PC-3 (cell line): Measurements from ENCODE around the gene MT3. TPM values are rescaled to one million over a fixed set of nuclear protein-coding genes. Genes with fewer than 3 reads are reported as not detected.

ENCODE experiments used
- ATAC-seq: fragments of 200-7000 bp; cut with Tn5 transposase; 2 replicates; pipeline ENCODE4 v1.9.1; 2020; ENCODE audit warnings: mild to moderate bottlenecking, moderate library complexity
- BruUV-seq: library from RNA; stranded (reverse); fragments of 400-500 nt; replicated peaks from 2 replicates; lab custom pipeline; 2021; lab: Mats Ljungman, UMichigan
- CTCF ChIA-PET: fragments of 300-600 bp; sonication (Branson Sonifier 250); formaldehyde crosslinking; loops from one replicate; lab custom pipeline; 2022; ENCODE audit warnings: antibody characterized with exemption; lab: Charles Lee
- POLR2A ChIA-PET: fragments of 300-600 bp; sonication (Branson Sonifier 250); formaldehyde crosslinking; loops from one replicate; lab custom pipeline; 2022; ENCODE audit warnings: antibody characterized with exemption; ENCODE audit not compliant: unreplicated experiment; lab: Charles Lee
- DNase-seq: peaks from one replicate; pipeline ENCODE4 v3.0.0-alpha.2; 2015
- H2AFZ ChIP-seq: fragments of 300-600 bp; sonication (generic); 2 replicates; pipeline ENCODE4 v1.6.0; 2016; ENCODE audit warnings: antibody characterized with exemption, low read length
- H3F3A ChIP-seq: fragments of 300-600 bp; sonication (generic); one replicate; pipeline ENCODE4 v1.6.0; 2017; ENCODE audit warnings: antibody characterized with exemption, low read length, control low read depth, mild to moderate bottlenecking; ENCODE audit not compliant: unreplicated experiment
- H3K27ac ChIP-seq: fragments of 300-600 bp; sonication (generic); 2 replicates; pipeline ENCODE4 v1.5.1; 2016; ENCODE audit warnings: mild to moderate bottlenecking, low read length
- H3K27me3 ChIP-seq: fragments of 300-600 bp; sonication (generic); 2 replicates; pipeline ENCODE4 v1.6.1; 2016; ENCODE audit warnings: low read length, mixed read lengths
- H3K36me3 ChIP-seq: fragments of 300-600 bp; sonication (generic); 2 replicates; pipeline ENCODE4 v1.6.1; 2016; ENCODE audit warnings: low read depth, mixed run types, low read length, mixed read lengths
- H3K4me1 ChIP-seq: fragments of 300-600 bp; sonication (generic); 2 replicates; pipeline ENCODE4 v1.5.1; 2016; ENCODE audit warnings: low read length; ENCODE audit not compliant: insufficient read depth
- H3K4me2 ChIP-seq: fragments of 300-600 bp; sonication (generic); 2 replicates; pipeline ENCODE4 v1.6.0; 2016; ENCODE audit warnings: low read length
- H3K4me3 ChIP-seq: fragments of 300-600 bp; sonication (generic); 2 replicates; pipeline ENCODE4 v1.5.1; 2016; ENCODE audit warnings: mild to moderate bottlenecking, low read length, mixed read lengths
- H3K79me2 ChIP-seq: fragments of 300-600 bp; sonication (generic); 2 replicates; pipeline ENCODE4 v1.6.1; 2017; ENCODE audit warnings: low read length, mixed read lengths
- H3K9ac ChIP-seq: fragments of 300-600 bp; sonication (generic); 2 replicates; pipeline ENCODE4 v1.6.0; 2016; ENCODE audit warnings: mild to moderate bottlenecking, low read length
- H3K9me2 ChIP-seq: fragments of 300-600 bp; sonication (generic); replicated peaks from 2 replicates; pipeline ENCODE4 v1.6.1; 2016; ENCODE audit warnings: mixed run types, low read length, mixed read lengths
- H3K9me3 ChIP-seq: fragments of 300-600 bp; sonication (generic); 2 replicates; pipeline ENCODE4 v1.6.1; 2016; ENCODE audit warnings: low read length, mixed read lengths
- H4K20me1 ChIP-seq: fragments of 300-600 bp; sonication (generic); 2 replicates; pipeline ENCODE4 v1.6.1; 2016; ENCODE audit warnings: low read length, mixed read lengths
- EZH2 ChIP-seq: fragments of 300-600 bp; sonication (generic); IDR thresholded peaks from one replicate; pipeline ENCODE4 v1.6.1; 2017; ENCODE audit warnings: antibody characterized with exemption, mild to moderate bottlenecking, low read length; ENCODE audit not compliant: unreplicated experiment
- EZH2phosphoT487 ChIP-seq: fragments of 300-600 bp; sonication (generic); IDR thresholded peaks from 2 replicates; pipeline ENCODE4 v1.6.1; 2018; ENCODE audit warnings: mild to moderate bottlenecking, antibody characterized with exemption, low read length, borderline replicate concordance
- intact Hi-C: fragments of 100-400 bp; cut with micrococcal nuclease; formaldehyde crosslinking; loops from 2 replicates; pipeline ENCODE4 v1.9.0; 2023
- total RNA-seq: library from RNA; depleted of rRNA; stranded (reverse); fragments of >200 nt; gene quantifications from 2 replicates; pipeline ENCODE4 v1.2.3, GENCODE V29; 2014
- TF ChIP-seq, protein P1 (sequence below): fragments of 300-600 bp; sonication (generic); conservative IDR thresholded peaks from 2 replicates; pipeline ENCODE4 v1.5.1; 2017; ENCODE audit warnings: antibody characterized with exemption, low read depth, mild to moderate bottlenecking, low read length

Gene MT3
- total RNA-seq, 1 experiment from 2014 or later = not detected

DNA sequence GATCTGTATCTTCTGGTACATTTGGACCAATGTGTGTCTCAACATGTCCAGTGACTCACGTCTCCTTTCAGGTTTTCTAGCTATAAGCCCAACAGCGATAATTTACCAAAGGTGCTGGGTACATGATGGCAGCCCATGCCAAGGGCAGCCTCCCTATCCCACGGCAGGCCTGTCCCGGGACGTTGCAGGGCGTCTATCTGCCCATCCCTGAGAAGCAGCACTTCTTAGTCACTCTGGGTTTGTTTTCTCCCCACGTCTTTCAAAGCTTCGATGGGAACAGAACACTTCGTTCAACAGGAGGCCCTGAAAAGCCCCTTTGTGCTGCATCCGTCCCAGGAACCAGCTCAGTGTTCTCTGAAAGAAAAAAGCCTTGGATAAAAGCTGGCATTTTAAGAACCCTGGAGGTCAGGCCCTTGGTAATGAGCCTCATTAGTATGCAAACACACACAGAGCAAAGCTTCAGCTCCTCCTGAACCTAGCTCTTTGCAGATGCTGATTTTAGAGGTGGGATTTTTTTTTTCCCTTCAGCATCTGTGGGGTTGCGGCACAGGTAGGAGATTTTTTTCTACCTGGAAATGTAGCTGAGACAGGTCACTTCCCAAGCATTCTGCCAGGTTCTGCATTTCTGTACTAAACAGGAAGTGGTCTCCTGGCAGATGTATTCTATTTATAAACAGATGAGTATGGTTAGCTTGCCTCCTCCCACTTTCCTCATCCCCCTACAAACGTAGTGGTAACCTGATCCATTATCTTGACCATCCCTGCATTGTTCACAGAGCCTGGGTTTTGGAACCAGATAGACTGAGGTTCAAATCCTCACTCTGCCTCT is 42.0 kb upstream of the MT3 start:
- Histone ChIP-seq H3K79me2 (no peaks in the 10 kb centered on the region), H2AFZ (no peak overlapping the region), H3K36me3 (no peaks in the 10 kb centered on the region), H3K9ac (no peak overlapping the region), H3K4me1 (peaks cover 10% of the 10 kb centered on the region), H3K4me3 (no peak overlapping the region), H3K27me3 (no peaks in the 10 kb centered on the region), H3K27ac (no peak overlapping the region), H3K9me2 (no peaks in the 10 kb centered on the region), H3F3A (no peaks in the 10 kb centered on the region), H3K9me3 (no peaks in the 10 kb centered on the region), H4K20me1 (no peaks in the 10 kb centered on the region), H3K4me2 (no peak overlapping the region)
- ChIA-PET POLR2A (no interaction called here), CTCF (interaction anchor here (0.7 kb wide), 1 partner anchor 23 kb away, joined by 3 read pairs; no protein-coding TSS in a partner anchor)
- peak; percentile 50 for DNase-seq
- ATAC-seq = no peak
- TF ChIP-seq, protein P1, sequence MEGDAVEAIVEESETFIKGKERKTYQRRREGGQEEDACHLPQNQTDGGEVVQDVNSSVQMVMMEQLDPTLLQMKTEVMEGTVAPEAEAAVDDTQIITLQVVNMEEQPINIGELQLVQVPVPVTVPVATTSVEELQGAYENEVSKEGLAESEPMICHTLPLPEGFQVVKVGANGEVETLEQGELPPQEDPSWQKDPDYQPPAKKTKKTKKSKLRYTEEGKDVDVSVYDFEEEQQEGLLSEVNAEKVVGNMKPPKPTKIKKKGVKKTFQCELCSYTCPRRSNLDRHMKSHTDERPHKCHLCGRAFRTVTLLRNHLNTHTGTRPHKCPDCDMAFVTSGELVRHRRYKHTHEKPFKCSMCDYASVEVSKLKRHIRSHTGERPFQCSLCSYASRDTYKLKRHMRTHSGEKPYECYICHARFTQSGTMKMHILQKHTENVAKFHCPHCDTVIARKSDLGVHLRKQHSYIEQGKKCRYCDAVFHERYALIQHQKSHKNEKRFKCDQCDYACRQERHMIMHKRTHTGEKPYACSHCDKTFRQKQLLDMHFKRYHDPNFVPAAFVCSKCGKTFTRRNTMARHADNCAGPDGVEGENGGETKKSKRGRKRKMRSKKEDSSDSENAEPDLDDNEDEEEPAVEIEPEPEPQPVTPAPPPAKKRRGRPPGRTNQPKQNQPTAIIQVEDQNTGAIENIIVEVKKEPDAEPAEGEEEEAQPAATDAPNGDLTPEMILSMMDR = no peak
- TF ChIP-seq EZH2phosphoT487 = no peak
- no peak for TF ChIP-seq EZH2
- no TSS peak for BruUV-seq
- intact Hi-C loops = no loop called here

DNA sequence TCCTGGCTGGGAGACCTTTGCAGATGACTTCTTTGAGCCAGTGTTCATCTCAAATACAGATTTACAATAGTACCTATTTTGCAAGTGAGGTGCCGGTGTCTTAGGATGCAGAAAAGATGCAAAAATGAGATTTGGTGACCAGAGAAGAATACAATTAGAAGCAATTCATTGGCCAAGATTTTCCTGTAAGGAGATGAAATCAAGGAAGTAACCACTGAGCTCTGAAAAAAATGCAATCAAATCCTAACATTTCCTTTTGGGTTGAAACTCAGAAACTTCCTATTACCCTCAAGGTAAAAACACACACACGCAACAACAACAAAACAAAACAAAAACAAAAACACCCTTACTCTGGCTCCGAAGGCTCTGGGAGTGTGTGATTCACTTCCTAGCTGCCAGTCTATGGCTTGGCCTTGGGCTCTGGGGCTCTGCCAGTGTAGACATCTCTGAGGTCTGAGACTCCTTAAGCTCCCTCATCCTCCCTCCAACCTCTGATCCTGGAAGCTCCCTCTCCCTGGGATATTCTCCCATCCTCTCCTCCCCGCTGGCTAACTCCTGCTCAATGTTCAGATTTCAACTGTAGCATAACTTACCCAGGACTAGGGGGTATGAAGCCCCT is 41.3 kb upstream of the MT3 start:
- no peak overlapping the region for H3K4me2 ChIP-seq

More for the DNA sequence above, 41.3 kb upstream of the MT3 start:
- Histone ChIP-seq H3K9me2 (no peaks in the 10 kb centered on the region), H3K4me3 (no peak overlapping the region), H4K20me1 (no peaks in the 10 kb centered on the region), H3K36me3 (no peaks in the 10 kb centered on the region), H2AFZ (no peak overlapping the region), H3K27ac (no peak overlapping the region), H3K9ac (no peak overlapping the region), H3K27me3 (no peaks in the 10 kb centered on the region), H3F3A (no peaks in the 10 kb centered on the region), H3K79me2 (no peaks in the 10 kb centered on the region), H3K9me3 (no peaks in the 10 kb centered on the region), H3K4me1 (peaks cover 10% of the 10 kb centered on the region)
- TF ChIP-seq EZH2phosphoT487 = no peak
- TF ChIP-seq, protein P1 = no peak
- no peak for TF ChIP-seq EZH2
- intact Hi-C loops = no loop called here
- CTCF ChIA-PET = no interaction called here
- DNase-seq (no peak), ATAC-seq (no peak)
- POLR2A ChIA-PET = no interaction called here
- no TSS peak for BruUV-seq
